ENCODE results near the gene PDXP. TPM values are rescaled to one million over a fixed set of nuclear protein-coding genes. Genes with fewer than 3 reads are reported as not detected.

The PDXP gene
- total and polyA plus RNA-seq, 9 of the 15 experiments (the other 6 are each of a cell fraction or from before 2014, with no cell fraction given) = 7.9 to 54.2 (median 38.8) TPM

DNA sequence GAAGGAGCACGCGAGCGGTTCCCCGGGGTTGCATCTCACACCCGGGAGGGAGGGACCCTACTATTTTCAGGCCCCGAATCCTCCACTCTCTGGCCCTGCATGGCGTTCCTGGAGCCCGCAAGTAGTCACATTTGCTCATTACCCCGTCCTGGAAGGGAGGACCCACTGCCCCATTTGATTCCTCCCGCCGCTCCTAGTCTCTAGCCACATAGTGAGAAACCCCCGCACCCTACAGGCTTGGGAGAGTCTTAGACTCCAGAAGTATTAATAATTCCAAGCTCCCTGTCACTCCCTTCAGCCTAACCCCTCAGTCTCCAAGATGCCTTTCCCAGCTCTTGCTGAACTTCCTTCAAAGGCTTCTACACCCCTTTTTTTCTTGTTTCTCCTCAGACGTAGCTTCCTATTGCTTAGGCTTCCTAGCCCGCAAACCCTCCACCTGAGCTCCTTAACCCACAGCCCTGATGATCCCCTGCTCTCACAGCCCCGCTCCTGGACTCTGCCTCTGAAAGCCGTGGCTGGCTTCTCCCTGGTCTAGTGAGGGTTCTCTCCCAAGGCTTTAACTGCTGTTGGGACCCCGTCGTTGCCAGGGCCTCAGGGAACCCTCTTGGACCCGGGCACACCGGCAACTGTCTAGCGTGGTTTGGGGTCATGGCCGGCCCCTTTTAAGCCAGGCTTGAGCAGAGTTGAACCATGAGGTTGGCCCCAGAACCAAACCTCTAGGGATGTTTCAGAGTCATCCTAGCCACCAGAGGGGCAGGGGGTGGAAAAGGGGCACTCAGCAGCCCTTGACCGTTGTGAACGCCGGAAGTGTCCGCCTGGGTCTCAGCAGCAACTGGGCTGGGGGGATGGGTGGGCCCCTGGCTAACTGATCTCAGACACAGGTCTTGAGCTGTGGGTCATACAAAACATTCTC, 49.0 kb upstream of the PDXP start:
- H3K27ac ChIP-seq (ENCODE audit: extremely low read depth, low read depth, low read length) = peak overlapping the region; percentile 97
- H3K4me3 ChIP-seq = peak overlapping the region; percentile 95
- no peaks in the 10 kb centered on the region for H4K20me1 ChIP-seq (replicated peaks; ENCODE audit: control insufficient read depth, insufficient read depth, low read length)
- H2AFZ ChIP-seq (ENCODE audit: low read depth, low read length) = no peak overlapping the region; the same call in 1 of the 2 replicates
- peaks cover 24% of the 10 kb centered on the region; the same call in 1 of the 3 replicates for H3K36me3 ChIP-seq (ENCODE audit: control insufficient read depth, insufficient read depth, low read length)
- peaks cover 3% of the 10 kb centered on the region for H3K9me1 ChIP-seq (ENCODE audit: control insufficient read depth, insufficient read depth, low read length)
- in situ Hi-C loops (cut with MboI) = no loop called here
- BruUV-seq (replicated peaks) = TSS peak; percentile 63
- H3K9ac ChIP-seq (ENCODE audit: insufficient read depth in 1 of 2, low read depth in 2 of 2, low read length in 2 of 2) = peak overlapping the region; percentile 95 to 96
- no peaks in the 10 kb centered on the region for H3K27me3 ChIP-seq (ENCODE audit: control insufficient read depth in 2 of 2, insufficient read depth in 2 of 2, low read length in 2 of 2)
- peak; percentile 53 for ATAC-seq
- POLR2A ChIA-PET = interaction anchor here (0.6 to 2.1 kb wide), 10 partner anchors 11 to 395 kb away, joined by 3 to 7 read pairs (median 4); no protein-coding TSS in a partner anchor
- FAIRE-seq = peak; percentile 32
- no peaks in the 10 kb centered on the region for H3K9me3 ChIP-seq (replicated peaks; ENCODE audit: control insufficient read depth, insufficient read depth, low read depth, low read length)
- H3K79me2 ChIP-seq (ENCODE audit: control insufficient read depth, insufficient read depth, low read length) = peaks cover 34% of the 10 kb centered on the region
- DNase-seq (ENCODE audit: extremely low read depth in 1 of 4, low spot score in 3 of 4) = peak; percentile 46 to 75 (median 58)
- peaks cover 12 to 21% of the 10 kb centered on the region in 2 experiments; a peak in 4 of 5 replicates for H3K4me1 ChIP-seq (replicated peaks in 1 of 2; ENCODE audit: control insufficient read depth in 2 of 2, insufficient read depth in 2 of 2, low read length in 2 of 2)
- WGBS (ENCODE audit: insufficient coverage, low coverage, missing lambda C conversion rate) = 0% methylated on average over 21 of the region's 26 CpGs
- intact Hi-C loops (cut with micrococcal nuclease) = no loop called here
- H3K4me2 ChIP-seq (ENCODE audit: insufficient read depth, low read length) = peak overlapping the region; percentile 84
- CTCF ChIA-PET (ENCODE audit: low intra/inter-chr PET ratio) = no interaction called here
- TF ChIP-seq FOXA3 (CRISPR knock-in tag; conservative IDR thresholded peaks at IDR 0.05 in 1 of 2, IDR thresholded peaks at IDR 0.05 in 1 of 2) = no peak
- TF ChIP-seq FOXP4 (CRISPR knock-in tag; IDR thresholded peaks at IDR 0.05; ENCODE audit: borderline replicate concordance) = no peak
- TF ChIP-seq EP300 (IDR thresholded peaks at IDR 0.05; ENCODE audit: low read length) = peak; percentile 54; the same call in 1 of the 2 replicates
- 0 out of 2 replicates have a peak, but pooled peaks have one; percentile 10 for TF ChIP-seq PHB2 (IDR thresholded peaks at IDR 0.05; ENCODE audit: low read depth)
- TF ChIP-seq POLR2G (IDR thresholded peaks at IDR 0.05; ENCODE audit: low read depth, low read length) = peak; percentile 51; the same call in 1 of the 2 replicates
- no peak for TF ChIP-seq CBFA2T3 (IDR thresholded peaks at IDR 0.05)
- no peak for TF ChIP-seq ZNF197 (CRISPR knock-in tag; IDR thresholded peaks at IDR 0.05; ENCODE audit: low read depth)
- peak; percentile 56 for TF ChIP-seq TBP (optimal IDR thresholded peaks at IDR 0.05; ENCODE audit: low read depth, low read length)
- no peak for TF ChIP-seq ZNF24 (IDR thresholded peaks at IDR 0.05)
- TF ChIP-seq TAF9B (IDR thresholded peaks at IDR 0.05; ENCODE audit: partially characterized antibody) = peak; percentile 60
- TF ChIP-seq, protein P1, sequence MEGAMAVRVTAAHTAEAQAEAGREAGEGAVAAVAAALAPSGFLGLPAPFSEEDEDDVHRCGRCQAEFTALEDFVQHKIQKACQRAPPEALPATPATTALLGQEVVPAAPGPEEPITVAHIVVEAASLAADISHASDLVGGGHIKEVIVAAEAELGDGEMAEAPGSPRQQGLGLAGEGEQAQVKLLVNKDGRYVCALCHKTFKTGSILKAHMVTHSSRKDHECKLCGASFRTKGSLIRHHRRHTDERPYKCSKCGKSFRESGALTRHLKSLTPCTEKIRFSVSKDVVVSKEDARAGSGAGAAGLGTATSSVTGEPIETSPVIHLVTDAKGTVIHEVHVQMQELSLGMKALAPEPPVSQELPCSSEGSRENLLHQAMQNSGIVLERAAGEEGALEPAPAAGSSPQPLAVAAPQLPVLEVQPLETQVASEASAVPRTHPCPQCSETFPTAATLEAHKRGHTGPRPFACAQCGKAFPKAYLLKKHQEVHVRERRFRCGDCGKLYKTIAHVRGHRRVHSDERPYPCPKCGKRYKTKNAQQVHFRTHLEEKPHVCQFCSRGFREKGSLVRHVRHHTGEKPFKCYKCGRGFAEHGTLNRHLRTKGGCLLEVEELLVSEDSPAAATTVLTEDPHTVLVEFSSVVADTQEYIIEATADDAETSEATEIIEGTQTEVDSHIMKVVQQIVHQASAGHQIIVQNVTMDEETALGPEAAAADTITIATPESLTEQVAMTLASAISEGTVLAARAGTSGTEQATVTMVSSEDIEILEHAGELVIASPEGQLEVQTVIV (CRISPR knock-in tag; IDR thresholded peaks at IDR 0.05; ENCODE audit: borderline replicate concordance) = no peak
- no peak for TF ChIP-seq FOXA1 (IDR thresholded peaks at IDR 0.05; ENCODE audit: borderline replicate concordance)
- TF ChIP-seq POLR2A (conservative IDR thresholded peaks at IDR 0.05) = peak; percentile 29; the same call in 1 of the 2 replicates
- no peak for TF ChIP-seq ZNF740 (CRISPR knock-in tag; IDR thresholded peaks at IDR 0.05)
- TF ChIP-seq ZNF740 (tag; IDR thresholded peaks at IDR 0.05) = no peak
